HCEC 1CT (cell line): ENCODE results near the gene HOXC5.

Experiments used
- DNase-seq: peaks from one replicate; pipeline ENCODE4 v3.0.0-alpha.2; 2017

The HOXC5 gene

GRCh38 chr12:54032627-54033100 is at the start of gene HOXC5:
HOXC5 (plus strand) TSS chr12:54033050; CDS start chr12:54033123, 73 bp downstream.
- DNase-seq, result peak; percentile 53

- DNase-seq, result no peak
Observed at GRCh38 chr12:53983568-53983949, 49.3 kb upstream of the HOXC5 start.

GRCh38 chr12:53983950-53984572 is 48.8 kb upstream of the HOXC5 start:
- no peak for DNase-seq

- DNase-seq, result peak; percentile 88
Observed at GRCh38 chr12:53984901-53985691, 47.8 kb upstream of the HOXC5 start, which contains the start of gene HOXC10. HOXC10 (plus strand) TSS chr12:53985146; CDS start chr12:53985260, 114 bp downstream.

GRCh38 chr12:53985692-53985993 is 47.2 kb upstream of the HOXC5 start:
- no peak for DNase-seq

GRCh38 chr12:53985994-53986685 is 46.7 kb upstream of the HOXC5 start:
- DNase-seq, result no peak

GRCh38 chr12:53986686-53987483 is 46.0 kb upstream of the HOXC5 start:
- DNase-seq, result no peak

GRCh38 chr12:53987787-53988230 is 45.0 kb upstream of the HOXC5 start:
- no peak for DNase-seq

- no peak for DNase-seq
Observed at GRCh38 chr12:53988541-53989226, 44.2 kb upstream of the HOXC5 start.

GRCh38 chr12:53989227-53990113 is 43.4 kb upstream of the HOXC5 start:
- DNase-seq, result peak; percentile 77

GRCh38 chr12:53990311-53991076 is 42.4 kb upstream of the HOXC5 start:
- no peak for DNase-seq

GRCh38 chr12:53991077-53991460 is 41.8 kb upstream of the HOXC5 start:
- peak; percentile 63 for DNase-seq

- no peak for DNase-seq
Observed at GRCh38 chr12:53992377-53992889, 40.4 kb upstream of the HOXC5 start.

GRCh38 chr12:53993162-53994008 is 39.5 kb upstream of the HOXC5 start:
- no peak for DNase-seq

GRCh38 chr12:53994009-53994263 is 38.9 kb upstream of the HOXC5 start:
- no peak for DNase-seq

GRCh38 chr12:53994264-53995001 is 38.4 kb upstream of the HOXC5 start:
- no peak for DNase-seq

- DNase-seq, result no peak
Observed at GRCh38 chr12:53995002-53995377, 37.9 kb upstream of the HOXC5 start.

GRCh38 chr12:53995378-53996239 is 37.2 kb upstream of the HOXC5 start:
- DNase-seq, result peak; percentile 62
